Parathyroid adenoma (tissue), 2 donors: ENCODE results near the gene LPP.

Experiments
- H2AFZ ChIP-seq: fragments of 300-600 bp; sonication (generic); one replicate; pipeline ENCODE4 v1.7.0; 2017; ENCODE audit warnings: antibody characterized with exemption, mild to moderate bottlenecking
- H3K27ac ChIP-seq: fragments of 300-600 bp; sonication (generic); one replicate; pipeline ENCODE4 v1.7.0; 2017
- H3K27me3 ChIP-seq: fragments of 300-600 bp; sonication (generic); one replicate; pipeline ENCODE4 v1.7.0; 2017; ENCODE audit warnings: low read length; ENCODE audit not compliant: control insufficient read depth, insufficient read depth
- H3K36me3 ChIP-seq: fragments of 300-600 bp; sonication (generic); one replicate; pipeline ENCODE4 v1.7.0; 2017; ENCODE audit warnings: low read length; ENCODE audit not compliant: control insufficient read depth, insufficient read depth
- H3K4me1 ChIP-seq: fragments of 300-600 bp; sonication (generic); one replicate; pipeline ENCODE4 v1.7.0; 2017; ENCODE audit warnings: control low read depth
- H3K4me2 ChIP-seq: fragments of 300-600 bp; sonication (generic); one replicate; pipeline ENCODE4 v1.7.0; 2017; ENCODE audit warnings: low read length
- H3K4me3 ChIP-seq: fragments of 300-600 bp; sonication (generic); one replicate; pipeline ENCODE4 v1.7.0; 2017; ENCODE audit warnings: low read depth, low read length
- H3K79me2 ChIP-seq: fragments of 300-600 bp; sonication (generic); one replicate; pipeline ENCODE4 v1.7.0; 2017; ENCODE audit warnings: control low read depth
- H3K9ac ChIP-seq: fragments of 300-600 bp; sonication (generic); one replicate; pipeline ENCODE4 v1.7.0; 2017; ENCODE audit warnings: mild to moderate bottlenecking
- H3K9me3 ChIP-seq: fragments of 300-600 bp; sonication (generic); one replicate; pipeline ENCODE4 v1.7.0; 2017; ENCODE audit warnings: low read length; ENCODE audit not compliant: control insufficient read depth
- CTCF ChIP-seq: fragments of 300-600 bp; sonication (generic); IDR thresholded peaks from one replicate; pipeline ENCODE4 v1.7.0; 2017; ENCODE audit warnings: antibody characterized with exemption, mild to moderate bottlenecking
- donor health status: primary hyperparathyroidism.

Gene LPP

GRCh38 chr3:188539037-188539436 lies 385.1 kb downstream of the LPP start:
- Histone ChIP-seq H3K4me3 (no peak overlapping the region), H3K27ac (no peak overlapping the region), H3K9me3 (no peaks in the 10 kb centered on the region), H3K4me1 (no peaks in the 10 kb centered on the region), H2AFZ (no peak overlapping the region), H3K4me2 (no peak overlapping the region), H3K27me3 (no peaks in the 10 kb centered on the region), H3K79me2 (no peaks in the 10 kb centered on the region), H3K36me3 (no peaks in the 10 kb centered on the region), H3K9ac (no peak overlapping the region)
- TF ChIP-seq CTCF = no peak

GRCh38 chr3:188539631-188540194 lies 385.8 kb downstream of the LPP start:
- Histone ChIP-seq H3K9ac (no peak overlapping the region), H3K36me3 (no peaks in the 10 kb centered on the region), H2AFZ (no peak overlapping the region), H3K79me2 (no peaks in the 10 kb centered on the region), H3K4me1 (no peaks in the 10 kb centered on the region), H3K27me3 (no peaks in the 10 kb centered on the region), H3K9me3 (no peaks in the 10 kb centered on the region), H3K4me3 (no peak overlapping the region), H3K27ac (no peak overlapping the region), H3K4me2 (no peak overlapping the region)
- TF ChIP-seq CTCF = no peak

DNA sequence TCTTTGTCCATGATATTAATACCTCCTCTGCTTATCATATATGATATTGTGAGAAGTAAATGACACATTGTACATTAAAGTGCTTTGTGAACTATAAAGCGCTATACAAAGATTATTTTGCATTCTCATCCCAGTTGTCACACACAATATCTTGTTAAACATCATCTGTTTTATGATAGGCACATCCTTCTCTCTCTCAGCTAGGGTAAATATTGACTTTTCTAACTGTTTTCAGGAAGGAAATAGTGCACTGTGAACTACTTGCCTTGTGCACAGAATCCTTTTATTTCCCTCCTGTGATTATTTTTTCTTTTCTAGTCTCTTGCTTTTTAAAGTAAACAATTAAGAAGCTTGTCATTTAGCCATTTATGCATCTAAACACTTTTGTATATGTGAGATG lies 388.2 kb downstream of the LPP start:
- no peak overlapping the region for H3K4me3 ChIP-seq
- no peaks in the 10 kb centered on the region for H3K27me3 ChIP-seq
- TF ChIP-seq CTCF = no peak
- H3K79me2 ChIP-seq = no peaks in the 10 kb centered on the region
- no peak overlapping the region for H2AFZ ChIP-seq
- H3K4me2 ChIP-seq = no peak overlapping the region
- H3K27ac ChIP-seq = no peak overlapping the region
- H3K9me3 ChIP-seq = no peaks in the 10 kb centered on the region
- H3K9ac ChIP-seq = no peak overlapping the region
- H3K4me1 ChIP-seq = no peaks in the 10 kb centered on the region
- H3K36me3 ChIP-seq = no peaks in the 10 kb centered on the region

DNA sequence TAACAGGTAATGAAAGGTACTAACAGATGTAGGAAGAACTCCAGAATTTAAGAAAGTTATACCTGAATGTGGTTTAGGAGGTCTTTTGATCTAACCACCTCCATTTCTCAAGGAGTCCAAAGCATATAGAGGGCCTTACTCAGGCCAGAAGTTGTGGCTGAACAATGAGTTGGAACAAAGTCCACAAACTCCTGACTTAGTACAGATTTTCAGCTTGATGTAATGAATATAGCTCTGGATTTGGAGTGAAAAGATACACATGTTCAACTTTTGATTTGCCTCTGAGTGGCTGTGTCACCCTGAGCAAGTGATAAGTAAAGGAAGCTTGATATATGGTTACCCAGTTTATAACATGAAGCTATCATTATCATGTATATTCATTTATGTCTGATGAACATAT lies 390.1 kb downstream of the LPP start:
- no peak overlapping the region for H3K27ac ChIP-seq
- H3K4me2 ChIP-seq = no peak overlapping the region
- H3K36me3 ChIP-seq = no peaks in the 10 kb centered on the region
- H3K79me2 ChIP-seq = no peaks in the 10 kb centered on the region
- TF ChIP-seq CTCF = no peak
- no peaks in the 10 kb centered on the region for H3K4me1 ChIP-seq
- no peak overlapping the region for H2AFZ ChIP-seq
- H3K9ac ChIP-seq = no peak overlapping the region
- no peaks in the 10 kb centered on the region for H3K27me3 ChIP-seq
- H3K4me3 ChIP-seq = no peak overlapping the region
- no peaks in the 10 kb centered on the region for H3K9me3 ChIP-seq
